Measurements from ENCODE around the gene HIVEP3.

- TF ChIP-seq EZH2 (IDR thresholded peaks at IDR 0.05) (no peak), POLR2AphosphoS5 (IDR thresholded peaks at IDR 0.05; ENCODE audit: borderline replicate concordance, low read depth, low read length) (no peak)
Measured at GRCh38 chr1:41529621-41530395, 388.9 kb downstream of the HIVEP3 start.
